ENCODE results near the gene TWF2. TPM values are rescaled to one million over a fixed set of nuclear protein-coding genes. Genes with fewer than 3 reads are reported as not detected.
"Not testable (repeated sequence)": the region's sequence is repeated elsewhere in the genome, so short reads cannot be mapped to it uniquely, and the experiment has no call there.

TWF2 gene
- total and polyA plus RNA-seq, 2 of the 4 experiments (the other 2 are of a cell fraction) = 111 to 145 TPM

DNA sequence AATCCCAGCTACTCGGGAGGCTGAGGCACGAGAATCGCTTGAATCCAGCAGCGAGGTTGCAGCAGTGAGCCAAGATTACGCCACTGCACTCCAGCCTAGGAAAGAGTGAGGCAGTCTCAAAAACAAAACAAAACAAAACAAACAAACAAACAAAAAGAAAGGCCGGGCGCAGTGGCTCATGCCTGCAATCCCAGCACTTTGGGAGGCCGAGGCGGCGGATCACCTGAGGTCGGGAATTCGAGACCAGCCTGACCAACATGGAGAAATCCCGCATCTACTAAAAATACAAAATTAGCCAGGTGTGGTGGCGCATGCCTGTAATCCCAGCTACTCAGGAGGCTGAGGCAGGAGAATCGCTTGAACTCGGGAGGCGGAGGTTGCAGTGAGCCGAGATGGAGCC is 35.8 kb upstream of the TWF2 start:
- dilution Hi-C loops (cut with HindIII; ENCODE audit: low sequenced_read_pairs, unreplicated experiment); ATAC-seq (ENCODE audit: low read depth); H2AK9ac ChIP-seq (replicated peaks; ENCODE audit: low read depth, low read length, poor library complexity); H3K9ac ChIP-seq (ENCODE audit: low read depth, low read length); BruUV-seq (replicated peaks); H3K27ac ChIP-seq (ENCODE audit: insufficient read depth, low read length); in situ Hi-C loops (cut with MboI; ENCODE audit: low sequenced_read_pairs); POLR2A ChIA-PET (ENCODE audit: unreplicated experiment); H2AK5ac ChIP-seq (ENCODE audit: low read depth, low read length); H2AFZ ChIP-seq (replicated peaks; ENCODE audit: low read length, poor library complexity); H4K91ac ChIP-seq (ENCODE audit: insufficient read depth, low read depth, low read length); H3K4me2 ChIP-seq (ENCODE audit: low read depth, low read length); H2BK120ac ChIP-seq (ENCODE audit: low read depth, low read length); H2BK5ac ChIP-seq (ENCODE audit: low read depth, low read length, poor library complexity, severe bottlenecking); H3K56ac ChIP-seq (ENCODE audit: extremely low read depth, insufficient read depth, low read length); CTCF ChIA-PET; H3K4me3 ChIP-seq (ENCODE audit: insufficient read depth, low read depth, low read length); H2BK20ac ChIP-seq (ENCODE audit: low read depth, low read length); H4K5ac ChIP-seq (ENCODE audit: low read depth, low read length); H4K8ac ChIP-seq (ENCODE audit: low read depth in 2 of 2, low read length in 2 of 2); H3K27me3 ChIP-seq (ENCODE audit: control insufficient read depth, insufficient read depth, low read length); H3K23ac ChIP-seq (ENCODE audit: low read depth, low read length); H3K14ac ChIP-seq (replicated peaks; ENCODE audit: low read depth, low read length); H2BK15ac ChIP-seq (ENCODE audit: low read depth, low read length); H3K18ac ChIP-seq (ENCODE audit: low read depth, low read length); DNase-seq; H3K4ac ChIP-seq (ENCODE audit: low read depth, low read length); H3K9me3 ChIP-seq (ENCODE audit: control insufficient read depth, insufficient read depth, low read length): not testable (repeated sequence)
- Histone ChIP-seq H3K9me1 (ENCODE audit: insufficient read depth, low read length) (peaks cover 13% of the 10 kb centered on the region; the same call in 1 of the 2 replicates), H4K20me1 (ENCODE audit: insufficient read depth, low read length) (peaks cover 78% of the 10 kb centered on the region), H3K79me1 (ENCODE audit: low read depth in 1 of 2, low read length in 2 of 2) (peaks cover 6 to 36% of the 10 kb centered on the region in 2 experiments; a peak in 3 of 4 replicates), H3K4me1 (ENCODE audit: control insufficient read depth, insufficient read depth, low read length) (peaks cover 13% of the 10 kb centered on the region), H3K36me3 (ENCODE audit: control insufficient read depth, insufficient read depth, low read length) (peaks cover 14% of the 10 kb centered on the region)
- intact Hi-C loops (cut with micrococcal nuclease) = loop anchor here (5.0 kb wide), 1 partner anchor 37 kb away; the partner anchor contains the start of gene TWF2
- 92% methylated on average over 5 of the region's 18 CpGs; no CpG with 5 or more reads in 1 of the 2 experiments for WGBS, 2 experiments (ENCODE audit: extremely low coverage in 2 of 2, insufficient read length in 1 of 2)
